MG63 (cell line): ENCODE data around the gene TMEM120A. TPM values are rescaled to one million over a fixed set of nuclear protein-coding genes. Genes with fewer than 3 reads are reported as not detected.

Source experiments
- DNase-seq: peaks from one replicate; pipeline ENCODE4 v3.0.0-alpha.2; 2020
- H3K27me3 ChIP-seq: fragments of 250-450 bp; sonication (Bioruptor Pico); 2 replicates; pipeline ENCODE4 v1.5.1; 2020; ENCODE audit warnings: mild to moderate bottlenecking, moderate library complexity
- H3K36me3 ChIP-seq: fragments of 250-450 bp; sonication (Bioruptor Pico); 2 replicates; pipeline ENCODE4 v1.5.1; 2020; ENCODE audit warnings: mild to moderate bottlenecking, moderate library complexity
- H3K4me3 ChIP-seq: fragments of 250-450 bp; sonication (Bioruptor Pico); 2 replicates; pipeline ENCODE4 v1.5.1; 2020; ENCODE audit warnings: mild to moderate bottlenecking, moderate library complexity
- H3K9me3 ChIP-seq: fragments of 250-450 bp; sonication (Bioruptor Pico); 2 replicates; pipeline ENCODE4 v1.5.1; 2020; ENCODE audit warnings: mild to moderate bottlenecking, moderate library complexity
- total RNA-seq: library from RNA; depleted of rRNA; stranded (reverse); fragments of >200 nt; shearing (Covaris generic); gene quantifications from 2 replicates; pipeline ENCODE4 v1.2.3, GENCODE V29; 2014; ENCODE audit warnings: low replicate concordance

Gene TMEM120A
- total RNA-seq, 1 experiment from 2014 or later = 12.4 TPM

- no peaks in the 10 kb centered on the region for H3K36me3 ChIP-seq
- no peaks in the 10 kb centered on the region for H3K27me3 ChIP-seq
- no peaks in the 10 kb centered on the region for H3K9me3 ChIP-seq
- no peak for DNase-seq
- H3K4me3 ChIP-seq = no peak overlapping the region
Measured at GRCh38 chr7:75969182-75969581, 25.2 kb downstream of the TMEM120A start.

GRCh38 chr7:75968561-75969001, 25.8 kb downstream of the TMEM120A start:
- no peaks in the 10 kb centered on the region for H3K36me3 ChIP-seq
- no peak overlapping the region for H3K4me3 ChIP-seq
- no peak for DNase-seq
- H3K9me3 ChIP-seq = no peaks in the 10 kb centered on the region
- no peaks in the 10 kb centered on the region for H3K27me3 ChIP-seq

- Histone ChIP-seq H3K27me3 (no peaks in the 10 kb centered on the region), H3K36me3 (no peaks in the 10 kb centered on the region), H3K9me3 (no peaks in the 10 kb centered on the region), H3K4me3 (no peak overlapping the region)
- no peak for DNase-seq
Measured at GRCh38 chr7:75968012-75968411, 26.4 kb downstream of the TMEM120A start.

DNA sequence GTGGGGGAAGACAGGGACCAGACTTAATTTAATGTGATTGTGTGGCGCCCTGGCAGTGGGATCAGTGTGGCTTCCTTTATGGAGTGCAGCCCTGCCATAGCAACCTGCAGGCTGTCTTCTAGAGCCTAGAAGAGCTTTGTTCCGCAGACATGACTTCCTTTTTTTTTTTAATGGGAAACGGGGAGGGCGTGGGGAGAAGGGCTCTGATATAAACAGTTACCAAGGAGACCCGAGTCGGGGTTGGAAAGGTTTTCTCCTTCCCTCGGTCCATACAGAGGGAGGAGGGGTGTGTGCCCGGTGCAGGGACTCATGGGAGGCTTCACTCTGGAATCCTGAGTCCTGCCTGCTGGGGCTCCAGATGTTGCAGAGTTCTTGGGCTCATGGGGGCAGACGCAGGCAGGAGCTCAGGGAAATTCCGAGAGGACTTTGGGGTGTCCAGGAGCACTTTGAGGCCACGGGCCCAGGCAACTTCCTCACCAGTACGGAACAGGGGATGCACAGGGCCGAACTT, 26.9 kb downstream of the TMEM120A start:
- Histone ChIP-seq H3K27me3 (no peaks in the 10 kb centered on the region), H3K9me3 (no peaks in the 10 kb centered on the region), H3K4me3 (no peak overlapping the region), H3K36me3 (no peaks in the 10 kb centered on the region)
- no peak for DNase-seq

GRCh38 chr7:75967055-75967454, 27.3 kb downstream of the TMEM120A start:
- no peaks in the 10 kb centered on the region for H3K27me3 ChIP-seq
- H3K36me3 ChIP-seq = no peaks in the 10 kb centered on the region
- no peak overlapping the region for H3K4me3 ChIP-seq
- no peak for DNase-seq
- no peaks in the 10 kb centered on the region for H3K9me3 ChIP-seq

DNA sequence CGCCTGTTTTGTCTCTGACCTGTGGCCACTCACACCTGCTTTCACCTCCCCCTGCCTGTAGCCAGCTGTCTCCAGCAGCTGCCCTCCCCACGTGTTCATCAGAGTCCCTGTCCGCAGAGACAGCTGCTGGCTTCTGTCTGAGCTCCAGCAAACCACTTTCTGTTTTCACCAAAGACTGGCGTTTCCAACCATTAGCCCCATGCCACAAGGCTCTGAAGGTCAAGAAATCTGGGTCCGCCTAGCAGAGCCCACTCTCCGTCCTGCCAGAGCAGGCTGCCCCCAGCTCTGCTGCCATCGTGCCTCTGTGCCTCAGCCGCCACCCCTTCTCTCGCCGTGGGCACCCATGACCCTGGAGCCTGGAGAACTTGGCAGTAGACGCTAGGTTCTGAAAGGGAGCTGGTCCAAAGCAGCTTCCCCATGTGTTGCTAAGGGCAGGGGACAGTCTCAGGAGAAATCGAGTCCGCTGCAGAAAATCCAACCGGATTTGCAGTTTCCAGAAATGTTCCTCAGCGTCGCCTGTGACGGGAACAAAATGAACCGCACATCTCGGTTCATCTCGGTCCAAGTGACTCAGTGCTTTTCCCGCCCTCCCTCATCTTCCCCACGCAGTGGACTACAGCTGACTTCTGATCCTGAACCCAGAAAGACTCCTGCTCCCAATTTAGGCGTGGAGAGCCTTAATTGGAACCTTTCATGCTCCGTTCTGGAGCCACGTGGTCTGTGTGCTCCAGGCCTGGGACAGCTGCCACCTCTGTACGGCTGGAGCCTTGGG, 28.0 kb downstream of the TMEM120A start:
- Histone ChIP-seq H3K9me3 (no peaks in the 10 kb centered on the region), H3K27me3 (no peaks in the 10 kb centered on the region), H3K36me3 (no peaks in the 10 kb centered on the region), H3K4me3 (no peak overlapping the region)
- no peak for DNase-seq

DNA sequence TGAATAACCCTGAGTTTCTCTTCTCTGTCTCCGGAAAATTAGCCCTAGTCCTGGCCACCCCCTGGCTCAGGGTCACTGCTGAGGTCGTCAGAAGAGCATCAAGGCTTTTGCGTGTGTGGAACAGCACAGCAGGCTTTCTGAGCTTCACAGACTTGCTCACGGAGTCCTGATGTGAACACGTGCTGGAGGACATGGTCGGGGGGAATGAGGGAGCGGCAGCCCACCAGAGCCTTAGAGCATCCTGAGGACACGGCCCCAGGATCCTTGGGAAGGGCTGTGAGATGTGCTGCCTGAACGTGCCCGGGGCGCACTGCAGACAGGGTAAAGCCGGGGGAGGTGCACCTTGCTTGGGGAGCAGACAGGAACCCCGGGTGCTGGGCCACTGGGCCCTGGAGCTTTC, 28.8 kb downstream of the TMEM120A start:
- Histone ChIP-seq H3K36me3 (no peaks in the 10 kb centered on the region), H3K4me3 (no peak overlapping the region), H3K27me3 (no peaks in the 10 kb centered on the region), H3K9me3 (no peaks in the 10 kb centered on the region)
- DNase-seq = no peak

DNA sequence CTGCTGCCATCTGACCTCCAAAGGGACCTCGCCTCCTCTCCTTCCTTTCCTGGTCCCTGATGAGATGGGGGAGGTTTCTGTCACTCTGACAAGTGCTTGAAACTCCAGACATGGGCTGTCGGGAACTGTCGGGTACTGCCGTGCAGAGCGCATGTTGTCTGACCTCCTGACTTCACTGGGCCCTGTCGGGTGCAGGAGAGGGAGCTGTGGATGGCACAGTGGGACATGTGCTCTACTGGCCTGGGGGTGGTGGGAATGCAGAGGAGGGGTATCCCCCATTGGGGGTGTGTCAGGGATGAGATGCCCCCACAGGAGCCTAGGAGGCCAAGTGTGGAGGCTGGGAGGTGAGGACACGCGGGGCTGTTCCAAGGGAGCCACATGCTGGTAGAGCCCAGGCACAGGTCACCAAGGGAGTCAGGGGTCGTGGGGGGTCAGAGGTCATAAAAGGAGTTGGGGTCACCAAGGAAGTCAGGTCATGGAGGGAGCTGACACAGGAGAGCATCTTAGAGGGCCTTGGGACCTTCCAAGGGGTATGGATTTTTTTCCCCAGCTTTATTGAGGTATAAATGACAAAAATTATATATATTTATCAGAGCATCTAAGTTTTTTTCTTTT, 30.9 kb downstream of the TMEM120A start:
- no peaks in the 10 kb centered on the region for H3K36me3 ChIP-seq
- H3K27me3 ChIP-seq = no peaks in the 10 kb centered on the region
- no peak for DNase-seq
- no peak overlapping the region for H3K4me3 ChIP-seq
- no peaks in the 10 kb centered on the region for H3K9me3 ChIP-seq

DNA sequence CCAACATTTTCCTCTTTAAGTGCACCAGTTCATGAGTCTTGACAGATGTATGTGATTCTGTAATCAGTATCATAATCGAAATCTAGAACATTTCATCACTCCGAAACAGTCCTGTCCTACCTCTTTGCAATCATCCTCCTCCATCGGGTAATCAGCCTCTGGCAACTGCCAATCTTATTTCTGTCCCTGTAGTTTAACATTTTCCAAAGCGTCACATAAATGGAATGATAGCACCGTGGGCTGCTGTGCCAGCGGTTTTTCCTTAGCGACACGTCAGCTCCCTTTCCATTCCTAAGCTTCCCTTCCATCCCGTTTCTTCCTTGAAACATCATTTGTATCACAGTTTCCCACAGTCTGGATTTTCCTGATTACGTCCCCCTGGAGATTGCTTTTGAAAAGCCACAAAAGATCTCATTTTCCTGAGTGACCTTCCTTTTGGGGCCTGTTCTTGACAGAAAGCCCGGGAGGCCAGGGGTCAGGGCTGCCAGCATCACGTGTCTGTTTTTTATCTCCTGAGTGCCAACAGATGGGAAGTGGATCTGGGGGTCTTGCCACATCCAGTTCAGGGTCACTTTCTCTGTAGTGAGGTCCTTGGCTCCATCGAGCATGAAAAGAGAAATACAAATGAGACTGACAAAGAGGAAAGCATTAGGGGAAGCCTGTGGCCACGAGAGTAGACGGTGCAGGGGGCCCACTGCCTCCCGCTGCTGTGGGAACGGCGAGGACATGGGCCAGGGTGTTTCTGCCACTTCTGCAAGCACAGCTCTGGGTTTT, 31.6 kb downstream of the TMEM120A start:
- Histone ChIP-seq H3K9me3 (no peaks in the 10 kb centered on the region), H3K4me3 (no peak overlapping the region), H3K27me3 (no peaks in the 10 kb centered on the region), H3K36me3 (no peaks in the 10 kb centered on the region)
- no peak for DNase-seq

DNA sequence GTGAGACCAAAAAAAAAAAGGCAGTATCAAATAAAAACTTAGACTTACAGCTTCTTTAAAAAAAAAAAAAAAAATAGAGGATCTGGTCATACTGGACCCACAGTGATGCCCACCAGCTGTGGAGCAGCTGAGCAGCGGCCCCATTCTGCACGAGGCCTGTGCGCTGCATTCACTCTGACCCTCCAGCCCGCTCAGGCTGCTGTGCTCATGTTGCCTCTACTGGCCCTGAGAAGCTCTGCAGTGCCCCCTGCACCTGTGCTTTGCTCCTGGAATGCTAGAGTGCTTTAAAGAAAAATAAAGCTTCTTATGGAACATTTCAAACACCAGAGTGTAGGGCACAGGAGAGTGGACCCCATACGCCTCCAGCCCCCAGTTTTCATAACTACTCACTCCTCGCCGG, 33.2 kb downstream of the TMEM120A start:
- no peak overlapping the region for H3K4me3 ChIP-seq
- H3K36me3 ChIP-seq = no peaks in the 10 kb centered on the region
- H3K27me3 ChIP-seq = no peaks in the 10 kb centered on the region
- DNase-seq = no peak
- H3K9me3 ChIP-seq = no peaks in the 10 kb centered on the region

- H3K4me3 ChIP-seq = no peak overlapping the region
- no peaks in the 10 kb centered on the region; the same call in 1 of the 2 replicates for H3K36me3 ChIP-seq
- DNase-seq = no peak
- no peaks in the 10 kb centered on the region for H3K27me3 ChIP-seq
- no peaks in the 10 kb centered on the region for H3K9me3 ChIP-seq
Measured at GRCh38 chr7:75960372-75960771, 34.0 kb downstream of the TMEM120A start.

GRCh38 chr7:75958802-75959543, 35.4 kb downstream of the TMEM120A start:
- H3K36me3 ChIP-seq = no peaks in the 10 kb centered on the region; the same call in 1 of the 2 replicates
- no peak overlapping the region for H3K4me3 ChIP-seq
- H3K27me3 ChIP-seq = no peaks in the 10 kb centered on the region
- no peaks in the 10 kb centered on the region for H3K9me3 ChIP-seq
- DNase-seq = no peak

- H3K36me3 ChIP-seq = no peaks in the 10 kb centered on the region; the same call in 1 of the 2 replicates
- H3K9me3 ChIP-seq = no peaks in the 10 kb centered on the region
- no peaks in the 10 kb centered on the region for H3K27me3 ChIP-seq
- no peak for DNase-seq
- no peak overlapping the region for H3K4me3 ChIP-seq
Measured at GRCh38 chr7:75957021-75957736, 37.2 kb downstream of the TMEM120A start.

DNA sequence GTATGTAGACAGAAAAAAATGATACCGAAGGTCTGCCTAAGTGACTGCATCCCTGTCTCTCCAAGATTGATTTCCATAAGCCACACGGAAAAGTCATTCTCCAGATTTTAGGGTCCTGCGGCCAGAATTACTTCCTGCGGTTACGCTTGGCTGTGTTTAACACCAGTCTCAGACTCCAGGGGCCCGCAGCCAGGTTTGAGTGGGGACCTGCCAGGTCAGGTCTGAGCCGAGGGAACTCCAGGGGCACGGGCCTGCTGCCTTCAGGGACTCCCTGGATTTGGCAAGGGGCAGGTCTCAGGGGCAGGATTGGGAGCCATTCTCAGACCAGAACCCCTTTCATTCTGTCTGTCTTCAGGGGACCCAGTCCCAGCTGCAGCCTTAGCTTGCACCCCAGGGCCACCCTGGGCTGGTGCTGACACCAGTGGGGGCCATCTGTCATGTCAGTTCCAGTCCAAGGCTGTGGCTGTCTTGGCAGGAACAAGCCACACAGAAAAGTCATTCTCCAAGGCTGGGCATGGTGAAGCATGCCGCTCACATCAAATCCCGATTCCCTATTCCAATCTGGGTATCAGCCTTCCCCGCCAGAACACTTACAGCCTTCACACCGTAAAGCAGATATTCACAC, 39.0 kb downstream of the TMEM120A start:
- no peaks in the 10 kb centered on the region for H3K27me3 ChIP-seq
- DNase-seq = no peak
- H3K36me3 ChIP-seq = no peaks in the 10 kb centered on the region; the same call in 1 of the 2 replicates
- H3K4me3 ChIP-seq = no peak overlapping the region
- H3K9me3 ChIP-seq = no peaks in the 10 kb centered on the region

GRCh38 chr7:75953931-75954330, 40.5 kb downstream of the TMEM120A start:
- no peaks in the 10 kb centered on the region for H3K27me3 ChIP-seq
- no peaks in the 10 kb centered on the region for H3K9me3 ChIP-seq
- DNase-seq = no peak
- no peak overlapping the region for H3K4me3 ChIP-seq
- H3K36me3 ChIP-seq = no peaks in the 10 kb centered on the region; the same call in 1 of the 2 replicates

GRCh38 chr7:75953431-75953830, 41.0 kb downstream of the TMEM120A start:
- Histone ChIP-seq H3K4me3 (no peak overlapping the region), H3K36me3 (no peaks in the 10 kb centered on the region; the same call in 1 of the 2 replicates), H3K27me3 (no peaks in the 10 kb centered on the region)

More at GRCh38 chr7:75953431-75953830, 41.0 kb downstream of the TMEM120A start:
- H3K9me3 ChIP-seq = no peaks in the 10 kb centered on the region
- no peak for DNase-seq
